DOHH2 (cell line): Measurements from ENCODE around the gene KRTAP25-1.

ENCODE experiments used
- EZH2phosphoT487 ChIP-seq: fragments of 200-600 bp; sonication (generic); IDR thresholded peaks from 2 replicates; pipeline ENCODE4 v1.6.1; 2017; ENCODE audit warnings: borderline replicate concordance, mild to moderate bottlenecking, antibody characterized with exemption, low read length, moderate library complexity, mixed read lengths
- TF ChIP-seq, protein P1 (sequence below): fragments of 200-600 bp; sonication (generic); IDR thresholded peaks from one replicate; pipeline ENCODE4 v1.5.1; 2014; ENCODE audit warnings: antibody characterized with exemption, mild to moderate bottlenecking, low read depth, low read length; ENCODE audit not compliant: poor library complexity, severe bottlenecking

DNA sequence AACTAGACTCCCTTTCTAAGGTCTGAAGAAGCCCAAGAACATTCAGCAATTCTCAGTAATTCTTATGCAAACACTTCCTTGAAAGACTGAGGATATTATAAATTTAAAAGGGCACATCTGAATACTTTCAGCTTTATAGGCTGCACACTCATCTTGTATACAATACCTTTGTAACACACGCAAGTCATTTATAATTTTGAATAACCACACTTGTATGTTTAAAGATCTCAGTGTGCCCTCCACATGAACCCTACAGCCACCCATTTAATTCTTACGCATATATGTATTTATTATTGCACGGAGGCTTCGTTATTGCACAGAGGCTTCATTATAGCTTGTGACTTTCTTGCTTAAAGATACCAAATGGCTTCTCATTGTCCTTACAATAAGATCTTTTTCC is 49.4 kb upstream of the KRTAP25-1 start:
- TF ChIP-seq, protein P1, sequence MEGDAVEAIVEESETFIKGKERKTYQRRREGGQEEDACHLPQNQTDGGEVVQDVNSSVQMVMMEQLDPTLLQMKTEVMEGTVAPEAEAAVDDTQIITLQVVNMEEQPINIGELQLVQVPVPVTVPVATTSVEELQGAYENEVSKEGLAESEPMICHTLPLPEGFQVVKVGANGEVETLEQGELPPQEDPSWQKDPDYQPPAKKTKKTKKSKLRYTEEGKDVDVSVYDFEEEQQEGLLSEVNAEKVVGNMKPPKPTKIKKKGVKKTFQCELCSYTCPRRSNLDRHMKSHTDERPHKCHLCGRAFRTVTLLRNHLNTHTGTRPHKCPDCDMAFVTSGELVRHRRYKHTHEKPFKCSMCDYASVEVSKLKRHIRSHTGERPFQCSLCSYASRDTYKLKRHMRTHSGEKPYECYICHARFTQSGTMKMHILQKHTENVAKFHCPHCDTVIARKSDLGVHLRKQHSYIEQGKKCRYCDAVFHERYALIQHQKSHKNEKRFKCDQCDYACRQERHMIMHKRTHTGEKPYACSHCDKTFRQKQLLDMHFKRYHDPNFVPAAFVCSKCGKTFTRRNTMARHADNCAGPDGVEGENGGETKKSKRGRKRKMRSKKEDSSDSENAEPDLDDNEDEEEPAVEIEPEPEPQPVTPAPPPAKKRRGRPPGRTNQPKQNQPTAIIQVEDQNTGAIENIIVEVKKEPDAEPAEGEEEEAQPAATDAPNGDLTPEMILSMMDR, result no peak
- no peak for TF ChIP-seq EZH2phosphoT487
